Testis (tissue), 3 donors: ENCODE measurements around the gene ELFN2. TPM values are rescaled to one million over a fixed set of nuclear protein-coding genes. Genes with fewer than 3 reads are reported as not detected.

Experiments
- DNase-seq: peaks from one replicate; pipeline ENCODE4 v3.0.0-alpha.2; 2019
- H3K27ac ChIP-seq, 2 donors: fragments of 200-600 bp; sonication (generic); one replicate each; pipeline ENCODE4 v1.5.1; 2019
- H3K27me3 ChIP-seq: fragments of 200-600 bp; sonication (generic); one replicate; pipeline ENCODE4 v1.5.1; 2019
- H3K36me3 ChIP-seq: fragments of 200-600 bp; sonication (generic); one replicate; pipeline ENCODE4 v1.5.1; 2017; ENCODE audit warnings: low read depth; ENCODE audit errors: missing control alignments
- H3K4me1 ChIP-seq: fragments of 200-600 bp; sonication (generic); one replicate; pipeline ENCODE4 v1.5.1; 2019
- H3K4me3 ChIP-seq, 2 donors: fragments of 200-600 bp; sonication (generic); one replicate each; pipeline ENCODE4 v1.5.1; 2017 to 2019
- H3K9me3 ChIP-seq: fragments of 200-600 bp; sonication (generic); one replicate; pipeline ENCODE4 v1.5.1; 2017
- POLR2A ChIP-seq: fragments of 450-650 bp; IDR thresholded peaks from one replicate; pipeline ENCODE4 v1.6.1; 2017; ENCODE audit warnings: antibody characterized with exemption, mild to moderate bottlenecking, moderate library complexity
- WGBS, 2 donors: methylation state at CpG; one replicate each; pipeline ENCODE4 v1.1.5; 2018; 5-methylcytosine and 5-hydroxymethylcytosine counted together
- intact Hi-C: fragments of 100-400 bp; cut with DNase I; formaldehyde crosslinking; loops from one replicate; pipeline ENCODE4 v1.15.1; 2023; ENCODE audit warnings: low total_unique reads
- polyA plus RNA-seq: library from polyadenylated mRNA; stranded (reverse); fragments of 350-450 nt; fragmentation: Illumina TruSeq; extraction: RNeasy Lipid Tissue Mini Kit (QIAGEN cat#74804); gene quantifications from one replicate; pipeline ENCODE4 v1.2.3, GENCODE V29; 2014; ENCODE audit warnings: low read depth, low replicate concordance; ENCODE audit not compliant: insufficient read depth
- total RNA-seq, 2 donors: library from RNA; depleted of rRNA; stranded (reverse); fragments of >200 nt; gene quantifications; one replicate each; pipeline ENCODE4 v1.2.3, GENCODE V29; 2016
- TF ChIP-seq, protein P1 (sequence below), 3 experiments: fragments of 450-650 bp in 2 of 3; fragments of 200-600 bp in 1 of 3; sonication (generic) in 1 of 3; IDR thresholded peaks; one replicate each; pipeline ENCODE4 v1.5.1; 2016 to 2019; ENCODE audit warnings: antibody characterized with exemption in 3 of 3, mild to moderate bottlenecking in 2 of 3, moderate library complexity in 1 of 3

Gene ELFN2
- total and polyA plus RNA-seq, 3 donors from 2014 or later = 4.8 to 5.7 (median 5.3) TPM

DNA sequence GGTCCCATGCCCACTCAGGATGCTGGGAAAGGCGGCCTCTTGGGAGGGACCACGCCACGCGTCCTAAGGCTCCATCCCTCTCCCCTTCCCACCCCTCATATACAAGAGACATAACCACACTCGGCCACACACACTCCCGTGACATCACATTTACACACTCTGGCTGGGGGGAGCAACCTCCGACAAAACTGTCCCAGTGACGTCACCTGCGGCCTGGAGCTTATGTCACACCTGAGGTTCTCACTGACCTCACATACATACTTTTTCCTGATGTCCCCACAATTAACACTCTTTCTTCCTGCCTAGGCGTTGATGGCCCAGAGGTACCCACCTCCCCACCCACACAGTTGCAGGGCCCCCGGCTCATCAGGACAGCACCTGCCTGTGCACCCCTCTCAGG lies 1.9 kb downstream of the ELFN2 start:
- H3K4me3 ChIP-seq = no peak overlapping the region
- no peaks in the 10 kb centered on the region for H3K27me3 ChIP-seq
- intact Hi-C loops = loop anchor here (10.0 kb wide), 1 partner anchor 111 kb away; no protein-coding TSS in a partner anchor
- no peaks in the 10 kb centered on the region for H3K9me3 ChIP-seq
- H3K36me3 ChIP-seq = no peaks in the 10 kb centered on the region
- H3K4me1 ChIP-seq = peaks cover 5% of the 10 kb centered on the region
- H3K27ac ChIP-seq = no peak overlapping the region
- WGBS, 2 donors = 82 to 85% methylated on average over 11 of the region's 11 CpGs
- TF ChIP-seq POLR2A = no peak
- TF ChIP-seq, protein P1, sequence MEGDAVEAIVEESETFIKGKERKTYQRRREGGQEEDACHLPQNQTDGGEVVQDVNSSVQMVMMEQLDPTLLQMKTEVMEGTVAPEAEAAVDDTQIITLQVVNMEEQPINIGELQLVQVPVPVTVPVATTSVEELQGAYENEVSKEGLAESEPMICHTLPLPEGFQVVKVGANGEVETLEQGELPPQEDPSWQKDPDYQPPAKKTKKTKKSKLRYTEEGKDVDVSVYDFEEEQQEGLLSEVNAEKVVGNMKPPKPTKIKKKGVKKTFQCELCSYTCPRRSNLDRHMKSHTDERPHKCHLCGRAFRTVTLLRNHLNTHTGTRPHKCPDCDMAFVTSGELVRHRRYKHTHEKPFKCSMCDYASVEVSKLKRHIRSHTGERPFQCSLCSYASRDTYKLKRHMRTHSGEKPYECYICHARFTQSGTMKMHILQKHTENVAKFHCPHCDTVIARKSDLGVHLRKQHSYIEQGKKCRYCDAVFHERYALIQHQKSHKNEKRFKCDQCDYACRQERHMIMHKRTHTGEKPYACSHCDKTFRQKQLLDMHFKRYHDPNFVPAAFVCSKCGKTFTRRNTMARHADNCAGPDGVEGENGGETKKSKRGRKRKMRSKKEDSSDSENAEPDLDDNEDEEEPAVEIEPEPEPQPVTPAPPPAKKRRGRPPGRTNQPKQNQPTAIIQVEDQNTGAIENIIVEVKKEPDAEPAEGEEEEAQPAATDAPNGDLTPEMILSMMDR (IDR thresholded peaks at IDR 0.05) = no peak
- no peak for DNase-seq

DNA sequence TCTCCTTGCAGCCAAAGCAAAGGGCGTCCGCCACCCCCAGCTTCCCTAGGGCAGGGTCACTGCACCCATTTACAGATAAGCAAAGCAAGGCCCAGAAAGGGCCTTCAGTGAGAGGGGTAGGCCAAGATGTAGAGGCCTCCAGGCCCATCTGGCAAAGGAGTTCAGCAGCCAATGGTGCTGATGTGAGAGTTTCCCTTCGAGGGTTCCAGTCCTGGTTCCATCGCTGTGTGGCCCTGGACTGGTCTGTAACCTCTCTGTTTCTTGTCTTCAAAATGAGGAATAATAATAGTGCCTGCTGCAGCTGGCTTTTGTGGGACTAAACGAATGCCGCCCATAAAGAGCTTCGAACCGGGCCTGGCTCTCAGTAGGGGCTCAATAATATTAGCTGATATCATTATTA lies 4.0 kb downstream of the ELFN2 start:
- no peaks in the 10 kb centered on the region for H3K27me3 ChIP-seq
- no peak overlapping the region for H3K27ac ChIP-seq
- H3K4me1 ChIP-seq = peaks cover 5% of the 10 kb centered on the region
- 90 to 91% methylated on average over 6 to 8 of the region's 8 CpGs for WGBS, 2 donors
- H3K9me3 ChIP-seq = no peaks in the 10 kb centered on the region
- H3K36me3 ChIP-seq = no peaks in the 10 kb centered on the region
- intact Hi-C loops = loop anchor here (10.0 kb wide), 1 partner anchor 108 kb away; no protein-coding TSS in a partner anchor
- DNase-seq = no peak
- TF ChIP-seq, protein P1 (IDR thresholded peaks at IDR 0.05) = no peak
- TF ChIP-seq POLR2A = no peak
- no peak overlapping the region for H3K4me3 ChIP-seq

GRCh38 chr22:37421468-37421877 lies 5.8 kb downstream of the ELFN2 start:
- Histone ChIP-seq H3K9me3 (no peaks in the 10 kb centered on the region), H3K27me3 (no peaks in the 10 kb centered on the region), H3K36me3 (no peaks in the 10 kb centered on the region), H3K27ac (no peak overlapping the region), H3K4me1 (no peaks in the 10 kb centered on the region), H3K4me3 (no peak overlapping the region)
- intact Hi-C loops = loop anchor here (10.0 kb wide), 1 partner anchor 107 kb away; no protein-coding TSS in a partner anchor
- no peak for TF ChIP-seq POLR2A
- TF ChIP-seq, protein P1 (IDR thresholded peaks at IDR 0.05) = no peak
- 84% methylated on average over 9 of the region's 9 CpGs for WGBS, 2 donors
- DNase-seq = no peak

DNA sequence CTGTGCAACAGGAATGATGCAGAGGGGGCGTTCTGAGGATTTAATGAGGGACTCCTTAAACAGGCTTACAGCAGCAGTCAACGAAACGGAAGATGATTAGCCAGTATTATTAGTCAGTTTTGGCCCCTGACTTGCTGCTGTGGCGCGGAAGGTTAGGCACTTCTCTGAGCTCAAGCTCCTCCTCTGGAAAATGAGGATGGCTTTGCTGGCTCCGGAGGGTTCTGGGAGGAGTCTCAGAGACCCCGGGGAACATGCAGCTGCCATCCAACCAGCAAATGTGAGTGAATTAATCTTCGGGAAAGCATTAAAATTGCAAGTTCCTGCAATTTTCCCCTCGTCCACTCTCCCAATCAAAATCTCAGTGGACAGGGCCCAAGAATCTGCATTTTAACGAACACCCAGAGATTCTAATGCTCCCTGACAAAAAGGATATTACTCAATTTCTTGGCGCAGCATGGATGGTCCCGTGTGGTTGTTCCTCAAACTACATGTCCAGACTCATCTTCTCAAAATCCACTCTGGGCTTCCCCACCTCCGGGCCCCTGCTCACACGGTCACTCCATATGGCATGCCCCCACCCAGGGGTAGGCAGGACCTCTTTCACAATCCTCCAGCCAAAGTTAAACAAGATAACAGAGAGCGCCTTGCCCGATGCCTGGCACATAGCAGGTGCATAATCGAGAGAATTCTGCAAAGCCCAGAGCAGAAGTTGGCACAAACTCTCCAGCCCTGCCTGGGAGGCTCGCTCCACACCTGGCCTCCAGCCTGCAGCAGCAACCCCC lies 6.4 kb downstream of the ELFN2 start:
- Histone ChIP-seq H3K4me3 (no peak overlapping the region), H3K27me3 (no peaks in the 10 kb centered on the region)
- WGBS, 2 donors = 41 to 46% methylated on average over 17 to 18 of the region's 18 CpGs

More for the DNA sequence above, 6.4 kb downstream of the ELFN2 start:
- Histone ChIP-seq H3K27ac (no peak overlapping the region), H3K36me3 (no peaks in the 10 kb centered on the region), H3K4me1 (no peaks in the 10 kb centered on the region), H3K9me3 (no peaks in the 10 kb centered on the region)
- DNase-seq = no peak
- intact Hi-C loops = loop anchor here (10.0 kb wide), 1 partner anchor 106 kb away; no protein-coding TSS in a partner anchor
- TF ChIP-seq POLR2A = no peak
- TF ChIP-seq, protein P1 (IDR thresholded peaks at IDR 0.05) = peak in 1 of 3 experiments; percentile 13
